Breast epithelium (tissue), 3 donors: Measurements from ENCODE around the gene BPNT1.

Source experiments
- CTCF ChIP-seq, 3 donors: fragments of 450-650 bp; IDR thresholded peaks; one replicate each; pipeline ENCODE4 v1.5.1; 2016 to 2017; ENCODE audit warnings: antibody characterized with exemption in 3 of 3, mild to moderate bottlenecking in 3 of 3, moderate library complexity in 3 of 3
- POLR2A ChIP-seq: fragments of 450-650 bp; IDR thresholded peaks from one replicate; pipeline ENCODE4 v1.6.1; 2016; ENCODE audit warnings: antibody characterized with exemption, mild to moderate bottlenecking, moderate library complexity
- POLR2AphosphoS5 ChIP-seq, 3 donors: sonication (generic); formaldehyde crosslinking; IDR thresholded peaks; one replicate each; pipeline ENCODE4 v1.6.1; 2017; ENCODE audit warnings: antibody characterized with exemption in 3 of 3

- TF ChIP-seq CTCF (IDR thresholded peaks at IDR 0.05) (no peak), POLR2AphosphoS5 (IDR thresholded peaks at IDR 0.05) (no peak), POLR2A (no peak)
These were observed 56.7 kb downstream of the BPNT1 start for GRCh38 chr1:220032911-220033310.
